CD4-positive, alpha-beta T cell treated with Interleukin-21 for 1 hour (primary cell): Measurements from ENCODE around the gene TBC1D10B.

ENCODE experiments used
- DNase-seq: peaks from one replicate; pipeline ENCODE4 v3.0.0-alpha.2; 2020

Gene TBC1D10B

DNA sequence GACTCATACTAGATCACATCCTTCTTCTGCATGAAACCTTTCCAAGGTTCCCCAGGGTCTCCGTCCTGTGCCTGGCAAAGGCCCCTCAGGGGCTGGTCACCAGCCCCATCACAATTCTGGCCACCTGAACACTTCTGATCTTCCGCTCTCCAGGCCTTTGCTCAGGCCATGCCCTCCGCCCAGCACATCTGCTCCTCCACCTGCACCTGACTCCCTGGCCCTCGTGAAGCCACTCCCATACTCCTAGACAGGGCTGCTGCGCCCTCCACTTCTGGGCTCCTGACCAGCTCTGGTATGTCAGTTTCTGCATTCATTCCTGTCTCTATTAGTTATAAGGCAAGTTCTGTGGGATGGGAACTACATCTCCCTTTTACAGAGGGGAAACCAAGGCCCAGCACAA lies 2.4 kb upstream of the TBC1D10B start:
- DNase-seq: no peak

DNA sequence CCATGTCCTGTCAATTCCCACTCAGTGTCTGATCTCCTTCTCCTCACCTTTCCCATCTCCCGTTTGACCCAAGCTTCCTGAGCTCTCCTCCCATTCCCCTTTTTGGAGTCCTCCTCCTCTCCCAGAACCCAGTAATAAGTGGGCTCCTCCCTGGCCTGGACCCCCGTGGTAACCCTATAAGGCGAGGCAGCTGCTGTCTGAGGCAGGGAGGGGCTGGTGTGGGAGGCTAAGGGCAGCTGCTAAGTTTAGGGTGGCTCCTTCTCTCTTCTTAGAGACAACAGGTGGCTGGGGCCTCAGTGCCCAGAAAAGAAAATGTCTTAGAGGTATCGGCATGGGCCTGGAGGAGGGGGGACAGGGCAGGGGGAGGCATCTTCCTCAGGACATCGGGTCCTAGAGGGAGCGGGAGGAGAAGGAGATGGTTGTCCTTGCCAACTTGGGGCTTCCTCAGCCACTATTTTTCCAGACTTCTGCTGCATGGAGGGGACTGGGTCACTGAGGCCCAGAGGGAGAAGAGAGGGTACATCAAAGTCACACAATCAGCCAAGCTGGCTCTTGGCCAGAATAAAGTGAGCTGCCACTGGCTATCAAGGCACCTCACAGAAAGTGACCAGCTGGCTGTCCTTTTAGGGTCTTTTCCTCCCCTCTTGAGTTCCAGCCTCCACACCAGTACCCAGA lies 1.9 kb upstream of the TBC1D10B start:
- no peak for DNase-seq

GRCh38 chr16:30371248-30371816 lies 1.0 kb upstream of the TBC1D10B start:
- no peak for DNase-seq

DNA sequence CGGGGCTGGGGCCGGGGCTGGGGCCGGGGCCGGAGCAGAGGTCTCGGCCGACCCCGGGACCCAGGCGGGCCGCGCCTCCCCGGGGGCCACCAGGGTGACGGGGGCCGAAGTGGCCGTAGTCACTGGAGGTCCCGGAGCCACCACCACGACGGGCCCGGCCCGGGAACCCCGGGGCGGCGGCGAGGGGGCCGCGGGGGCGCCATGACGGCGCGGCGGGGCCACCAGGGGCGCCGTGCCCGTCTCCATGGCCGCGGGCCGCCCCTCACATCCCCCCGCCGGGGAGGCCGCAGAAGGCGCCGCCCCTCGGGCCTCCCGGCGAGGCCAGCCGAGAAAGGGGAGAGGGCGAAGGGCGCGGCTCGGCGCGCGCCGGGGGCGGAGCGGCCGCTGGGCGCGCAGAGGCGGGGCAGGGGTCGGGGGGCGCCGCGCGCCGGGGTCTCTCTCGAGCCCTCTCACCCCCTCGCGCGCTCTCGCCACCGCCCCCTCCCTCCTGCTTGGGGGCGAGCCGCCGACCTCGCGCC lies 297 bp downstream of the TBC1D10B start:
- DNase-seq: no peak

DNA sequence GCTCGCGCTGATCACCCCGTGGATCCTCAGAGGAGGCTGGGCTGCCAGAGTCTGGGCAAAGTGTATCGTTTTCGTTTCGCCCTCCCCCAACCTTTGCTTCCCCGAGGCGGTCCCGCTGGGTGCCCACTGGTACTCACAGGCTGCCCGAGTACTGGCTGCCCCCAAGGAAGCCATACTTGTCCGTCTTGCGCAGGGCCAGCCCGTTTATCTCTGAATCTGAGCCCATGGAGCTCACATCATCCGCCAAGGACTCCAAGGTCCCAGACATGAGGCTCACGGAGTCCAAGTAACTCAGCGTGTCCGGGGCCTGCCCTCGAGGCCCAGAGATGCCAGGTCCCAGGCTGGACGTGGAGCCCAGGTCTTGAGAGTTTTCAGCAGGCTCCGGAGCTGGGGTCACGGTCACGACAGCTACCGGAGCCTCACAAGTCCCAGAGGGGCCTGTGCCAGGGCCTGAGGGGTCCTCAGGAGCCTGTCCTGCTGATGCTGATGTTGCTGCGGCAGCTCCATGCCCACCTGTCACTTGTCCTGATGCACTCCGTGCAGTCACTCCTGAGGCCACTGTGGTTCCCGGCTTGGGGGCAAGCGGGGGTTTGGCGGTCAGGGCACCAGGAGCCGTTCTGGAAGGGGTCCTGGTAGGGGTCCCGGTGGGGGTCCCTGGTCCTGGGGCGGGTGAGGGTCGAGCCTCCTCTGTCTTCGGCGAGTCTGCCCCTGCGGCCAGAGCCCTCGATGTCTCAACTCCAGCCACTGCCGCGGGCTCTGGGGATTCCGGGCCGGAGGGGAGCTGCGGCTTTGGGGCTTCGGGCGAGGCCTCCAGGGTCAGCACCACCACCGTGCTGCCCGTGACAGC lies 980 bp downstream of the TBC1D10B start:
- DNase-seq: no peak

DNA sequence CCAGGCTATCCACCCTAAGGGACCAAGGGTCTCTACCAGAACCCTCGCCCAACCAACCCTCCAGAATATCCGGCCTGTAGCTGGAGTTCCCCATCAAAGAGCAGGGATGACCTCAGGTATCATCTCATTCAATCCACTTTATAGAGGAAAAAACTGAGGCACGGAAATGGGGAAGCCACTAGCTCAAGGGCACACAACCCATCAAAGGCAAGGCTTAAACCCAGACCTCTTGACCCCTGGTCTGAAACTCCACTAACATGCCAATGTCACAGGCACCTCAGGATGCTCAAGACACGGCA lies 1.6 kb downstream of the TBC1D10B start:
- no peak for DNase-seq

GRCh38 chr16:30368122-30368791 lies 2.0 kb downstream of the TBC1D10B start:
- no peak for DNase-seq

- no peak for DNase-seq
These were observed 2.8 kb downstream of the TBC1D10B start for GRCh38 chr16:30367349-30368009.

DNA sequence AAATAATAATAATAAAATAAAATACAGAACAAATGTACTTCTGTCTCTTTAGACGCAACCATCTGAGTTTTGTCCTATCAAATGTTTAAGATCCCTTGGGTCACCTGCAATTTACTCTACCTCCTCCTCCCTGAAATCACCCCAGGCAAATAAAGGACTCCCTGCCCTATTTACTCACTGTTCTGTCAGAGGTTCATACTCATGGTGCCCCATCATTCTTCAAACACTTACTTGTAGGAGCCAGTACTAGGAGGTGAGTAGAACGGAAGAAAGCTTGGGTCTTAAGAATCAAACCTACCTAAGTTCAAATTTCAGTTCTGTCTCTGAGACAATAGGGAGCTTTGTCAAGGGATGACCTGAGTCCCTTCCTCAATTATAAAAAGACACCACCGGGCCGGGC lies 3.8 kb downstream of the TBC1D10B start:
- DNase-seq: no peak

DNA sequence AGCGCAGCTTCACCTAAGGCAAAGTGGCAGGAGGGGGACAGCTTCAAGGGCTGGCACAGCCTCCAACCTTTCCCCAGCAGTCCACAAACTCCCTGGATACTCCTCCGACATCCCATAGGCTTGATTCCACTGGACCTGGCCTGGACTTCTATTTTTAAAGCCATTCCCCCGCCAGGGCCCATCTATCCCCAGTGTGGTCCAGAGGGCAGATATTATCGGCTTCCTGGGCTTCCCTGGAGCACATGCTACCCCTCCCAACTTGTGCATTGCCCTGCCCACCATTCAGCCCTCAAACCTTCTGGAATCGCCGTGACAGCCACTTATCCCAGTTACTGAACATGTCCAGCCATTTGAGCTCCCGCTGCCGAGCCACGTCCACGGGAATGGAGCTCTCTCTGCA lies 5.1 kb downstream of the TBC1D10B start:
- DNase-seq: no peak

- no peak for DNase-seq
These were observed 9.1 kb downstream of the TBC1D10B start for GRCh38 chr16:30361180-30361579.

DNA sequence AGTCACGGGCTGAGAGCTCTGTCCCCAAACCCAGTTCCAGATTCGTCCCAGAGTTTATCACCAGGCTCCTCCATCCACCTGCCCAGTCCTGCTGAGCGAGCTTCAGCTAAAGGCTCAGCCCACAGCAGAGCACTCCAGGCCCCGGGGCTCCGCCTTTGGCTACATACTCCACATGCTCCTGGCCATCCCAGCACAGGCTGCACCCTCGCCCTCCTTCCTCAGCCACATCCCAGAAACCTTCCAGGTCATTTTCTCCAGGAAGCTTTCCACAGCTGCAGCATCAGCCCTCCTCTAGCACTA lies 10.5 kb downstream of the TBC1D10B start:
- no peak for DNase-seq

DNA sequence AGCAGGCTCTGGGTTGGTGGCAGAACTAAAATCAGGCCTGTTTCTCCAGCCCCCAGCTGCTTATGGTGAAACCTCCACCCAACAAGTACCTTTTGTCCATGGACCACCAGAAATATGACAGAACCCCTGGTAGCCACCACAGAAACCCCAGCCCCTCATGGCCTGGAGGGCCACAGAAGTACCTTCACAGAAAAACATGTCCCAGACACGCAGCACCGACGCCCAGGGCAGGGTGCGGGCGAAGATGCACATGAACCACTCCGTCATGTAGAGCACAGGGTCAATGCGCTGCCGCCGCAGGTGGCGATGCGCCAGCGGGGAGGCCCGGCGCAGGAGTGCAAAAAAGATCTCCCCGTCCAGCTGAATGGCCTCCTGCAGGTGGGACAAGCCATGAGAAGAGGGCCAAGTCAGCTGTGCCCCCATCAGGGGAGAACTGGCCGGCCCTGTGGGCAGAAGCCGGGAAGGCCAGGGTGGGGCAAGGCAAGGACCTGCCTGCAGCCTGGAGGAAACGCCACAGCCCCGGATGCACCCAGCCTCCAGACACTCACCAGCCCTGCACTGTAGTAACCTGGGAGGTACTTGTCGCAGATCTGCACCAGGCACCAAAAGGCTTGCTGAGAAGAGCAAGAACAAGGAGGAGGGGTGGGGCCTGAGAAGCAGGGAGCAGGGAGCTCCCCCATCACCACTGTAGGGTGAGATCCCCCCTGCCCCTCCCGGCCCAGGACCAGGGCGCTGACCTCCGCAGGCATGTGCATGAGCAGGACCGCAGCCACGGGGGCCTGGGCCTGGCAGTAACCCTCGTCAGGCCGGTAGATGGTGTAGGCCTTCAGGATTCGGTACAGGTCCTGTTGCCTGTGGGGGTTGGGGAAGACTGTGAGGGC lies 11.1 kb downstream of the TBC1D10B start:
- DNase-seq: no peak

DNA sequence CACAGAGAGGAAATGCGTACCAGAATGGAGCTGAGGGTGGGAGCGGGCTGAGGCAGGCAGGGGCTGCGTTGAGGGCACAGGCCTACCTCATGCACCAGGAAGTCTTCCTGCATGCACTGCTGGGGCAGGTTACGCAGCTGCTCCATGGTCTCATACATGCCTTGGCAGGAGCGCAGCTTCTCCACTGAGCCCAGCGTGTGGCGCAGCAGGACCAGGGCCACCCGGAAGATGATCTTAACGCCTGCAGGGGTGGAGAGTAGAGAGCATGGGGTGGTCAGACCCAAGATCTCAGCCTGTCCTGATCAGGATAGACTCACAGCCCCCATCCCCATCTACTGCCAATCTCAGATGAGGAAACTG lies 11.7 kb downstream of the TBC1D10B start:
- no peak for DNase-seq

- no peak for DNase-seq
These were observed 12.3 kb downstream of the TBC1D10B start for GRCh38 chr16:30357715-30358576.

- no peak for DNase-seq
These were observed 13.1 kb downstream of the TBC1D10B start for GRCh38 chr16:30357085-30357714.

DNA sequence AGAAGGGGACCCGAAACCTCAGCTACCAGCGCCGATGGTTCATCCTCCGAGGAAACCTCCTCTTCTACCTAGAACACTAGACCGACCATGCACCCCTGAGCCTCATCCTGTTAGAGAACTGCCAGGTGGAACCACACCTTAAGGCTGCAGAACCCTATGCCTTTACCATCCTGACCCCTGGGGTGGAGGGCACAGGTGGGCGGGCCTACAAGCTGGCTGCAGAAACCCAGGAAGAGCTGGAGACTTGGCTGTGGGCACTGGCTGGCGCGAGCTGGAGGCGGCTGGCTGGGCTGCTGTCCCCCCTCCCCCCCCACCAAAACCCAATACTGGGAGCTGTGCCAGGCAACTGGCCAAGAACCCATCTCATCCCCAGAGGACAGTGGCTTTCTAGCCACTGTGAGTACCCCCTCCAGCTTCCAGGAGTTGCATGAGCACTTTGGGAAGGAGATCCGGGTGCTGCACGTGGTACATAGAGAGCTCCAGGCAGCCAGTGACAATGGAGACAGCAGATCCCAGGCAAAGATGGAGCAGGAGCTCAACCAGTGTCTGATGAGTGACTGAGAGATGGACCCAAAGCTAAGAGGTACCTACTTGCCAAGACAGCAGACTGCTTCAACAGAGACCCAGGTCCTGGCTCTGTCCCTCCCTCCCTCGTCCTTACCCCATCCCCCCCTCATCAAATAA lies 13.8 kb downstream of the TBC1D10B start:
- no peak for DNase-seq

- DNase-seq: no peak
These were observed 14.4 kb downstream of the TBC1D10B start for GRCh38 chr16:30355954-30356308.

DNA sequence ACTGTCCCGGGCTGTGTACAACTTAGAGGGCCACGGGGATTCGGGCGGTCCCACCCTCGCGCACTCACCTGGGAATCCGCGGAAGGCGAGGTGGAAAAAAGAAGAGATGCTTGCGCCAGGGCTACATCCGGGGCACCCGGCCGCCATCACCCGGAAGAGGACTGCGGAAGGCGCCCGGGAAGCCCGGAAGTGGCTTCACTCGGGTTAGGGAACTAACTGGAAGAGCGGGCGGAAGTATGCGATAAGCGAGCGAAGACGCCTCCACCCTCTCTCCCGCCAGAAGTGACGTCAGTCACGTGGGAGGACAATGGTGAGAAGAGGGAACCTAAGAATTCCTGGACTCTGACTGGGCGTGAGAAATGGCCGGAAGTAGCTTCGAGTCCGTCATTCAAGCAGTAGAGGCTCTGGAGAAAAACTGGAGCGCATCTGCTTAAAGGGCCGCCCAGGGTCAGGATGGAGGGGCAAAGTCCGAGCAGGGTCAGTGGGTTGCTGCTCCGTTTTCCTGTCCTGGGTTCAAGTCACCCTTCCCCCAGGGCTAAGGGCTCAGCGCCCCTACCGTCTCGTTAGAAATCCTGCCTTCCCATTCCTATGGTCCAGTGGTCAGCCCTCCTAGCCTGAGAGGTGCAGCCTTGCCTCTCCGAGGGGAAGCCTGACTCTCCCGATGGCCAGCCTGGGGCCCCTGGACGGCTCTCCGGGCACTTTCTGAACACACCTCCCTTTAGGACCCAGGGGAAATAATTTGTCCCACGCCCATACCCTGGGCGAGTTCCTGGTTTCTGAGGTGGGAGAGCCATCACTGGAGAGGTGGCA lies 14.9 kb downstream of the TBC1D10B start, which contains the start of gene CD2BP2:
CD2BP2 (minus strand) TSS at position 165 of the 810 bp plus-strand sequence. CDS start 627 bp downstream, outside the sequence.
- peak; percentile 91 for DNase-seq
